HG02623 (cell line): ENCODE measurements around the gene REV1.
"Not testable (repeated sequence)": the region's sequence is repeated elsewhere in the genome, so short reads cannot be mapped to it uniquely, and the experiment has no call there.

Experiments
- ATAC-seq: cut with Tn5 transposase; IDR thresholded peaks from one replicate; pipeline ENCODE4 v1.9.1; 2021; ENCODE audit warnings: moderate library complexity; ENCODE audit not compliant: unreplicated experiment

Gene REV1

DNA sequence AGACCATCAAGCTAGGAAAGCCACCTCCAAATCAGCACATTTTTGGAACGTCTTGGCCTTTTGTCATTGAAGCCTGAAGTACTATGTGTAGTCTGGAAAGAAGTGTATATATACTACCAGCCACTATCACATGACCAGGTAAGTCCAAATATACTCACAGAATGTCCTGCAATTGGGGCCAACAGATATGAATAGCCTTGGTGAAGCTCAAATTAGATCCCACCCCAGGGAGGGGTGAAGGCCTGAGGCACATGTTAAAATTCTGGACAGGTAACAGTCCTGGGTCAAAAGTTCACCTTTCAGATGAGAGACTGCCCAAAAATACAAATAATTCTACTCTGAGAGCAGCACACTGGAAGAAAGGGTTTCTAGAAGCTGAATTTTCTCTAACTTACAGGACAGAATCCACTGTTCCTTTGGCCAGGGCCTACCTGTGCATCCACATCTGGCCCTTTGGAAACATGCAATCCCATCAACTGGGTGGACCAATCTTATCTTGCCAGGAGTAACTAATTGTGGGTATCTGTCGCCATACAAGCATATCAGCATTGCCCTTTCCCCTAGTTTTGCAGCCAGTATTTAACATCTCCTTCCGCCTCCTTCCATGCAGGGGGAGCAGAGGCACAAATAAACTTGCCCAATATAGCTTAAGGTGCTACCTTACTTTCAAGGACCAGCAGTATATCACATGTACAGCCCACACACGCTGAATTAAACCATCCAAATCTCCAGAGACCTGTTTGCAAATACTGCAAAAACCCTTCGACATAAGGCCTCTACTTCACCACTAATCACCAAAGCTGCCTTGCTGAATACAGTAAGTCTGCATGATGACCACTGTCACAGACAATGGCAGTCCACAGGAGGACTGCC is 84.8 kb downstream of the REV1 start:
- ATAC-seq = no peak

DNA sequence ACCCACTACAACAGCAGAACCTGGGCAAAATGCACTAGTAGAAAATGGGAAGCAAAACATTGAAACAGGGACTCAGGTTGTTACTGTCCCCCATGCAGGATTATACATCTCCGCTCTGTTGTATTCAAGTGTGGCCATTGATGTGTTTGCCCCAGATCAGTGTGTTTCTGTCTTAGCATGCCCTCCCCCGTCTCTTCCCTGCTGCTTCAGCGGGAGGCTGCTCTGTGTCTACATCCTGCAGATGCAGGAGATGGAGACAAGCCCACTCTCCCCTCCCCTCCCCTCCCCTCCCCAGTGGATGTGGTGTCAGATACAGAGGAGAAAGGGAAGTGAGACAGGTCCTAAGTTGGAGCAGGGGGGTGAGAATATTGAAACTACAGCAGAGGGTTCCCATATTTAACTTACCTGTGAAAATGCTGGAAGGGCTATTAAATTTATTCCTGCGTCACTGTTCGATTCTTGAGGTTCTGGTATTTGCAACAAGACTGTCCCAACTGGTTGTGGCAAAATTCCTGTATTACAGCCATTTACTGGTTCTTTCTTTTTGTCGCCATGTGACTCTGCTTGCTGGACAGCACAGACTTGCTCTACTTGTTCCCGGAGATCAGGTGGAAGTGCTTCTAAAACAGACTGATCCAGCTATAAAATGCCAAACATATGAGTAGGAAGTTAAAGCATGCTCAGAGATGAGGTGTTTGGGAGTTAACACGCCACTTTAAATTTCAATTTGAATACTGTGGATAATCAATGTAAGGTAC is 85.6 kb downstream of the REV1 start:
- no peak for ATAC-seq

- no peak for ATAC-seq
These were observed 86.3 kb downstream of the REV1 start for GRCh38 chr2:99403524-99403923.

GRCh38 chr2:99403084-99403483 is 86.7 kb downstream of the REV1 start:
- no peak for ATAC-seq

GRCh38 chr2:99401841-99402240 is 88.0 kb downstream of the REV1 start:
- ATAC-seq = no peak

- ATAC-seq = no peak
These were observed 90.0 kb downstream of the REV1 start for GRCh38 chr2:99399795-99400194.

DNA sequence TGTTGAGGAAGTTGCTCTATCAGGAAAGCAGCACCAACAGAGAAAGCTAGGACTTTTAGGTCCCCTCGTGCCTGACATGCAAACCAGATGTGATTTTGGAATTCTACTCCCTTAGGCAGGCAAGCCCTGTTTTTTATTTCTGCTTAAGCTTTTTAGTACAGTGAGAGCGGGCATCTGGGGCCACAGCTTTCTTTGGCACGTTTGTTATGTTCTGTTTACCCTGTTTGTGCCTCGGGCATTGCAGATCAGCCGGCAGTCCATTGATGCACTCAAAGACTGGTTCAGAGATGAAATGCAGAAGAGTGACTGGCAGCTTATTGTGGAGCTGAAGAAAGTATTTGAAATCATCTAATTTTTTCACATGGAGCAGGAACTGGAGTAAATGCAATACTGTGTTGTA is 90.8 kb downstream of the REV1 start:
- ATAC-seq = no peak

GRCh38 chr2:99398303-99398702 is 91.5 kb downstream of the REV1 start:
- no peak for ATAC-seq

GRCh38 chr2:99397266-99397920 is 92.4 kb downstream of the REV1 start:
- ATAC-seq = no peak

GRCh38 chr2:99395589-99396130 is 94.2 kb downstream of the REV1 start:
- no peak for ATAC-seq

GRCh38 chr2:99389946-99390345 is 99.9 kb downstream of the REV1 start:
- ATAC-seq = no peak

- no peak for ATAC-seq
These were observed 100.4 kb downstream of the REV1 start for GRCh38 chr2:99389371-99389770.

DNA sequence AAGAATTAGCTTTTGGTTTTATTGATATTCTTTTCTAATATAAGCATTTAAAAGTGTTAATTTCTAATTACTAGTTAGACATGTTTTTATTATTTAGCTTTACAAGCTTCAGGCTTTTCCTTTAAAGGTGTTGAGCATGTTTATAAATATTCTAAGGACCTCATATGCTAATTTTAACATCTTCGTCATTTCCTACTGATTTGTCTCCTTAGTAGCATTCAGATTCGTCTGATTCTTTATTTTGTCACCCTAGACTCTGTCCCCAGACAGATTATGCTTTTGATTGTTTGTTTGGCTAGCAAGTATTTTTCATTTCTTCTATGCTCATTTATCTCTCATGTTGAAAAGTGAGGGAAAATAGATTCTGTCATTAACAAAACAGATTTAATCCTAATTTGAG is 100.9 kb downstream of the REV1 start:
- ATAC-seq = no peak

DNA sequence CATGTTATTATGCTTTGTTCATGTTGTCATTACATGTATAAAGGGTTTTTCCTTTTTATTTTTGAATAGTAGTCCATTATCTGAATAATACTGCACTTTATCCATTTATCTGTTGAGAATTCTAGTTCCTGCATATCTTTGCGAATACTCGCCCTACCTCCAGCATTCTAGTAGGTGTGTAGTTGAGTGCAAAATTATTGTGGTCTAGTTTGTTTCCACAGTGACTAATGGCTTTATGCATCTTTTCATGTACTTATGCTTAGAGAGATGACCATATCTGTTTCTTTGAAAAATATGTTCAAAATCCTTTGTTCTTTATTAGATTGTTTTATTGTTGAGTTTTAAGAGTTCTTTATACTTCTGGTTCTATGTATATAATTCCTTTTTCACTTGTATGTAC is 103.8 kb downstream of the REV1 start:
- no peak for ATAC-seq

DNA sequence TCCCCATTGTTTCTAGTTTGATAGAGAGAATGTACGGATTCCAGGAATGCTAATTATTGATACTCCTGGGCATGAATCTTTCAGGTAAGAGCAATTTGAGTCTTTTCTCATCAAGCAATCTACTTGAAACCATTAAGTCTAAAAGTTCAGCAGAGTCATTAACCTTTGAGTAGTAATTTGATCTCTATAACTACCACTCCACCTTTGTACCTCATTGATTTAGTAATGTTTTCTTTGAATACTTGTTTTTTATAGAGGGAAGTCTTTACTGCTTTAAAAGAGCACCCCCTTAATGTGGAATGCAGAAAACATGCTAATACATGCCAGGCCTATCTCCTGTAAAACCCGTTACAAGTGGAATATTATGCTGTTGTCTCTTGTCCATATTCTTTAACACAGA is 107.7 kb downstream of the REV1 start:
- ATAC-seq = no peak

DNA sequence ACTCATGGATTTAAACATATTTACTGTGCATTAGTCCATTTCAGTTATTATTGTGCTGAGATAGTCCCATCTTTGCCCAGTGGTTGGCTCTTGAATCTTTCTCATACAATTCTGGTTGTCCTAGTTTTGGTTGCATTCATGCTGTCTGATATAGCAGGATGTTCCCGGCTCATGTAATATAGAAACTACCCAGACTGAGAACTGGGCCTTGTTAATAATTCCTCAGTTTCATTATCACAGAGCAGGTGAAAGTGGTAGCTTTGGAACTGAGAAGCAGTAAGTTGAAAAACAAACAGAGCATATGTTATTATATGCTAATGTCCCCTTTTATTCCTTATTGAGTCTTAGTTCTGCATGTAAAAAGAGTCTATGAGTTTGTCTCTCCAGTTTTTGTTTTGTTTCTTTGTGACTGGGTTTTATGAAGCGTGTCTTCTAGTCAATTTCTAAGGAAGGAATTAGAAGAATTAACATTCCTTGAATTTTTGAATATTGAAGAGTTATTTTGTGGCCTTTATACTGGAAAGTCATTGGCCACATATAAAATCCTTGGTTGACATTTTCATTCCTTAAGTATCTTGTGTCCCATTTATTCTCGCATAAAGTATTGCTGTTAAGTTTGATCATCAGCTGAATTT is 109.3 kb downstream of the REV1 start:
- ATAC-seq = no peak

- no peak for ATAC-seq
These were observed 111.9 kb downstream of the REV1 start for GRCh38 chr2:99377879-99378278.

GRCh38 chr2:99376254-99376864 is 113.5 kb downstream of the REV1 start:
- ATAC-seq = no peak

DNA sequence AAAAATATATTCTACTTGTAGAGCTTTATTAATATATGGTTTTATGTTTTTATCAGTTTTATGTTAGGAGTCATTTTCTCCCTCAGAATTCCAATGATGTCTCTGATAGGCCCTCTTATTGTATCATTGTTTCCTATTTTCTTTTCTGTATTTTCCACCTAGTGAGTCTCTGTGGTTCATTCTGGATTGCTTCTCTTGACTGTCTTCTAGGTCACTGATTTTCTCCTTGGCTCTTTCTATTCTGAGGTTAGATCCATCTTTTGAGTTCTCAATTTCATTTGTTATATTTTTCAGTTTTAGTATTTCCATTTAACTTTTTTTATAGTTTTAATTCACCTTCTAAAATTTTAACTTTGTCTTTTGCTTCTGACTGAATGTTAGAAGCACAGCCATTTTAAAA is 115.1 kb downstream of the REV1 start:
- no peak for ATAC-seq

DNA sequence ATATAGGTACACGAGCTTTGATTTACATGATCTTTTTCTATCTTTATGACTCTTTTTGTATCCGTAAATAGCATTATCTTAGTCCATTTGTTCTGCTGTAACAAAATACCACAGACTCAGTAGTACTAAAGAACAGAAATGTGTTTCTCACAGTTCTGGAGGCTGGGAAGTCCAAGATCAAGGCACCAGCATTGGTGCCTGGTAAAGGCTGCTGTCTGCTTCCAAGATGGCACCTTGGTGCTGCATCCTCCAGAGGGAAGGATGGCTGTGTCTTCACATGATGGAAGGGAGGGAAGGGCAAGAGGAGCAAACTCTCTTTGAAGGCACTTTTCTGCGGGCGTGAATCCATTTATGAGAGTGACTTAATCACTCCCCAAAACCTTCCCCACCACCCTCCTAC is 116.7 kb downstream of the REV1 start:
- no peak for ATAC-seq

- ATAC-seq = not testable (repeated sequence)
These were observed 121.0 kb downstream of the REV1 start for GRCh38 chr2:99368854-99369253.
